Measurements from ENCODE around the gene TRIB2.
A peak's percentile ranks its signal among the peaks of the same experiment; 100 is the strongest.
"Not testable (repeated sequence)": the region's sequence is repeated elsewhere in the genome, so short reads cannot be mapped to it uniquely, and the experiment has no call there.

The TRIB2 gene

DNA sequence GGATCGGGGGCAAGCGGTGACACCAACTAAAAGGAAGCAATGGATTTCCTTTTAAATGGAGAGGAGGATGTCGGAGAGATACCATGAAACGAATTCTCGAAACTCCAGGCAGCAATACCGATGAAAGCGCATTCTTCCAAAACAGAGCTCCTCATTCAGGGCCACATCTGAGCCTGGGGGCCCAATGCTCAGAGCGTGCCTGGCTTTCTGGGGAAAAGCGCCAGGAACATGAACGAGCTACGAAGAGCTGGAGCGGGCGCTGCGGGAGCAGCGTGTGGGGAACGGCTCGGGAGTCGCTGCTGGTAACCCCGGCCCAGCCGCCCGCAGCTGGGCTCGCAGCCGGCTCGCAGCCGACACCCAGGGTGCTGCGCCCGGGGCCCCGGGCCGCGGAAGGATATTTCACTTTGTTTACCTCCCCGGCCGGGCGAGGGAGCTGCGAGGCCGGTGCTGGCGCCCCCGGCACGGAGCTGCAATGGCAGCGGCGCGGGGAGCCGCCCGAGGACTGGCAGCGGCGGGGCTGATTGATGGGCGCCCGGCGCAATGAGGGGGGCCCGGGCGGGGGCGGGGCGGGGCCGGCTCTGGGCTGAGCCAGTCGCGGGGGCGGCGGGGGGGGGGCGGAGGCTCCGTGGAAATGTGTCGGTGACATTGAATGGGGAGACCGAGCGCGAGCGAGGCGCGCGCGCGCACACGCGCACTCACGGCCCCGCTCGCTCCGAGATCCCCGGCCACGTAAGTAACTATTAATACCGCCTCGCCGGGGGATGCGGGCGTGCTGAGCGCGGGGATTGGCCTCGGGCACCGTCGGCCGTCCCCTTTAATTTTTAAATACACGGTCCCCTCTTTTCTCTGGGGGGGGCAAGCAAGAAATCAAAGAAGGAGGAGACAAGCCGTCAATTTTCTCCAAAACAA, at the start of gene TRIB2:
Gene TRIB2, plus strand, starts transcription at position 655 of the 909 bp plus-strand sequence. CDS start 1,372 bp downstream, outside the sequence.
- DNase-seq: peak; percentile 83

DNA sequence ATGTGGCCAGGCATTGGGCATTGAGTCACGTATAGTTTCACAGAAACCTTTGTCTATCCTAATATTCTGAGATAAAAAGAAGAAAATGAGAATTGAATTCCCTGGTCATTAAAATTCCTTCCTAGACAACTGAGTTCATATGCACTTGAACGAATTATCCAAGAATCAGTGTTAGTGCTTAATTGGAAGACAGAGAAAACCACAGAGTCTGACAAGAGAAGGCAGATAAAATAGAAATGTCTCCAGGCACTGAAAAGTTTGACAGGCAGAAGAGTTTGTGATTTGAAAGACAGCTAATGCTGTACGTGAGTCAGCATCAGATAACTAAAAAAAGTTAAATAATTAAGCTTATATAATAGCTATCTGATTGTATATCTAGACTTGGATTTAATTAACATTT, 47.7 kb upstream of the TRIB2 start:
- no peak for DNase-seq

DNA sequence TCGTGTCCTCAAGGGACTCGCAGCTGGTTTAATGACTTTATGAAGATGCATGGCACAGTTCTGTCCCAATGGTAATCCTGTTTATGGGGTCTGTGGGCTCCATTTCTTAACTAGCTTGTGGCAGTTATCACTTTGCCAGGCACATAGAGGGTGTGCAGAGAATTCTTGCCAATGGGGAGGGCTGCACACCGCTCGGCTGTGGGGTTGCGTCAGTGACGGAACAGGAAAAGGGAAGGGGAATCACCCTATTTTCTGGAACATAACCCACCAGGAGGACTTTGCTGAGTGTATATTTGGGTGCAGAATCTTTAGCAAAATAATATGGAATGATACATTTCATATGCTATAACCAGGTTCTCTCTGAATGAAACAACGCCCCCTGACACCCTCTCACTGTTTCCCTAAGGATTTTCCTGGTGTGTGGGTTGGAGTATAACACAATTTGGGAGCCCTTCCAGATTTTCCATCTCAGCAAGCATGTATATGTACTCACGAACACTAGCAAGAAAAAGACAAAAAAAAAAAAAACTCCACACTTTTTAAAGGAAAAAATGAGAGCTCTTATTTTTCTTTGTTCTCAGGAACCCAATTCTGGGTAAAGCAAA, 43.9 kb upstream of the TRIB2 start:
- no peak for DNase-seq

DNA sequence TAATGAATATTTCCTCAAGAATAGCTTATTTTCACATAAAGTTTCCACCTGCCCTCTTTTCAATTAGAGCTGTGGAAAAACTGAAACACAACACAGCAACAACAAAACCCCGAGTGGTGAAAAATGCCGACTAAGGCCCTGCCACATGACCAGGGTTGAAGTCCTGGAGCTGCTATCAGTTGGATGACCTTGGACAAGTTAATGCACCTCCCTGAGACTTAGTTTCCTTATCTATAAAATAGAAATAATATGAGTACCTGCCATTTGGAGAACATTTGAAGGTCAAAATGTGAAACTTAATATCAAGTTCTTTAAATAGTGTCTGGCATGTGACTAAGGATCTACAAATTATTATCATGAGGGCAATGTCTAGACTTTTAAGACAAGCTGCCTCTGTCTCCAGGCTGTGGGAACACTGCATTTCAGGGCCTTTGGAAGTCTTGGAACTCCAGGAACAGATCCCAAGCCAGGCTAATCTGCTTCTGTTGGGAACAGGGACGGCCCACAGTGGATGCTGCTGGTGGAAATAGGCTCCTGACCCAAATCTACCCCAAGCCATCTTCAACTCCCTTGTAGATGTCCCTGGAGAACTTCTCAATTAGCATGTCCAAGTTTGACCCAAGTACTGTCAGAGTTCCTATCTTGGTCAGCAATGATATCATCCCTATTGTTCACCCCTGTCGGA, 42.0 kb upstream of the TRIB2 start:
- DNase-seq: no peak

DNA sequence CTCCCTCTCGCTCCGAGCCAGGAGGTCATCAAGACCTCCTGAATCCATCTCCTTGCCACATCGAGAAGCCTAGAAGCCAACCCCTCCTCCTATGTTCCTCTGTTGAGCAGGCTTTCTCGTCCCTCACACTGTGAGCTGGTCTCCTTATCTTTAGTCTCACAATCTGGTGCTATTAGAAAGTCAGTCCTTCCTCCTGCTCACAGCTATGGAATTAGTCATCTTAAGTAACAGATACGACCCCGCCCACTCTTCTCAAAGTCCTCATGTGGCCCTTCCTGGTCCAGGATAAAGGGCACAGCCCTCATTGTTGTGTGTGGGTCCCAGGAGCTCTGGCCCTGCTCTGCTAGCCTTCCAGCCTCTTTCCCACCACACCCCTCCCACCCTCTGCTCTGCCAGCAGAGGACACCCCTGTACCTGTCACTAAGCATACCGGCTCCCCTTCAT, 41.4 kb upstream of the TRIB2 start:
- no peak for DNase-seq

DNA sequence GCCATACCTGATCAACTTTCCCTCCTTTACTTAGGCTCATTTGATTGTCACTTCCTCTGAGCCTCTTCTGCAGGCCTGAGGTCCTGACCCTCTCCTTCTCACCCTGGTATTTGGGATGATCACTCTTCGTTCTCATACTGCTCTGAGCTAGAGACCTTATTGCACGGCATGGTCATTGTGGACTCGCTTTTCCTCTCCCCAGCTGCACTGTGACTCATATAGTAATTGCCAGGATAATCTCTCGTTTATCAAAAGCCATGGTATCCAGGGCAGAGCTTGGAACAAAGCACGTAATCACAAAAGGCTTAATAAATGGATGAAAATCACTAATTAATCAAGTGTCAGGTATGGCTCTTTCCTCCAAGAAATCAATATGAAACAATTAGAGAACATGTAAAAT, 40.9 kb upstream of the TRIB2 start:
- no peak for DNase-seq

DNA sequence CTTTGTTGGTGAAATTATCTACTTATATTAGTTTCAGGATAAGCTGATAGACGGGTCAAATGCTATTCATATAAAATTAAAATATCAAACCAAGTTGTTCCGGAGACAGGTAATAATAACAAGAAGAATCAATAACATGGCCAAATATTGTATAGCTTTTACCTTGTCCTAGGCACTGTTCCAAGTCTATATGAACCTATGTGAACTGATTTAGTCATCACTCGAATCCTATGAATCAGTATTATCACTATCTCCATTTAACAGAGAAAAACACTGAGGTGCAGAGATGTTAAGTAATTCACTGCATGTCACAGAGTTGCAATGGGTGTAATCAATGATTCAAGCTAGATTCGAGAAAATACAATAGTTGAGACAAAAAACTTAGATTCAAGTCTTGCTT, 40.0 kb upstream of the TRIB2 start:
- DNase-seq: no peak

DNA sequence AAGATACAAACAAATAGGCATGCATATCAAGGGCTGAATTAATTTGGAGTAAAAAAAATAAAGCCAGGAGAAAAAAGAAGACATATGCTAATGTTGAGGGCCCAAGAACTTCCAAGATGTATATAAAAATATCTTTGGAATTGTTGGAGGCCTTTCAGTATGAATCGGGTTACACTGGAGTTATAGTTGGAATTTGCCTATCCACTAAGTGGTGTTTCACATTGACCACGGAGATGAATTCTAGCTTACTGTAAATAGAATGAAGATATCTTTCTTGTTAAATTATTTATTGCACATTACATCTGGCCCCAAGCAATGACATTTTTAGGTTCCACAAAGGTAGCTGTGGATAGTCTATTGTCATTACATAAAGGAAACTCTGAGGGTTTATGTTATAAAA, 38.5 kb upstream of the TRIB2 start:
- no peak for DNase-seq

DNA sequence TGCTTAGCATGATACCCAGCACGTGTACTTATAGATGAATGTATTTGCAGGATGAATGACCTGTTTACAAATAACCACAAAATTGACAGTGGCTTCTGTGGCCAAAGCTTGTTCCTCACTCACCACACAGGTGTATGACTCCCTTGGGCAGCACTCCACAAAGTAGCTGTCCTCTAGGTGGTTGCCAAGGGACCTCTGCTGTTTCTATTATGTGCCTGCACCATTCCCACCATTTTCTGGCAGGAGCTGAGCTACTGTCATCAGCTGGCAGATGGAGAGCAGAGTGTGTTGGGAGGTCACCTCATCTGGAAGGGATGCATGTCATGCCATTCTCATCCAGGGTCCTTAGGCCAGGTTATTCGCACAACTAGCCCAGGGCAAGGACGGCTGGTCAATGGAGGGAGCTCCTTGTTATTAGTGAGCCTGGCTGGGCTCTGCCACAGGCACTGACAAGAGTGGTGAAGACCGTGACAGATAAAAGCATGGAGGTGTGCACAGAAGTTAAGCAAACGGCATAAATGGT, 37.1 kb upstream of the TRIB2 start:
- DNase-seq: no peak

DNA sequence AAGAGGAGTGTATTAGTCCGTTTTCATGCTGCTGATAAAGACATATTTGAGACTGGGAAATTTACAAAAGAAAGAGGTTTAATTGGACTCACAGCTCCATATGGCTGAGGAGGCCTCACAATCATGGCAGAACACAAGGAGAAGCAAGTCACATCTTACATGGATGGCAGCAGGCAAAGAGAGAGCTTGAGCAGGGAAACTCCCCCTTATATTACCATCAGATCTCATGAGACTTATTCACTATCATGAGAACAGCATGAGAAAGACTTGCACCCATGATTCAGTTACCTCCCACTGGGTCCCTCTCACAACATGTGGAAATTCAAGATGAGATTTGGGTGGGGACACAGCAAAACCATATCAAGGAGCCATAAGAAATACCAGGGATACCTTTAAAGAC, 36.6 kb upstream of the TRIB2 start:
- not testable (repeated sequence) for DNase-seq

DNA sequence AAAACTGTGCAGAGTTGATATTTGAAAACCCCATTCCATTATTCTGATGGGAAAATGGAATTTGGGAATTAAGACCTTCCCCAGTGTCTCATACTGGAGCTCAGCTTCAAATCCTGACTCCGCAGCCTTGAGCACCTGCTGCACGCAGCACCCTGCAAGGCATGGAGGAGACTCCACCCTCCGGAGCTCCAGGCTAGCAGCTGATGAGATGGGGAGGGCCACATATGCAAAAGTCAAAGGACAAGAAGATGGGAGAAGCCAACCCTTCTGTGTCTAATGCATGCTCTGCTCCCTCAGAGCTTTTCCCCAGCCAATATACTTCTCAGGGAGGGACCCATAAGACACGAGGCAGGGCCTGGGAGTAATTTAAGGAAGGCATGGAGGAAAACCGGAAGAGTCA, 34.7 kb upstream of the TRIB2 start:
- no peak for DNase-seq

DNA sequence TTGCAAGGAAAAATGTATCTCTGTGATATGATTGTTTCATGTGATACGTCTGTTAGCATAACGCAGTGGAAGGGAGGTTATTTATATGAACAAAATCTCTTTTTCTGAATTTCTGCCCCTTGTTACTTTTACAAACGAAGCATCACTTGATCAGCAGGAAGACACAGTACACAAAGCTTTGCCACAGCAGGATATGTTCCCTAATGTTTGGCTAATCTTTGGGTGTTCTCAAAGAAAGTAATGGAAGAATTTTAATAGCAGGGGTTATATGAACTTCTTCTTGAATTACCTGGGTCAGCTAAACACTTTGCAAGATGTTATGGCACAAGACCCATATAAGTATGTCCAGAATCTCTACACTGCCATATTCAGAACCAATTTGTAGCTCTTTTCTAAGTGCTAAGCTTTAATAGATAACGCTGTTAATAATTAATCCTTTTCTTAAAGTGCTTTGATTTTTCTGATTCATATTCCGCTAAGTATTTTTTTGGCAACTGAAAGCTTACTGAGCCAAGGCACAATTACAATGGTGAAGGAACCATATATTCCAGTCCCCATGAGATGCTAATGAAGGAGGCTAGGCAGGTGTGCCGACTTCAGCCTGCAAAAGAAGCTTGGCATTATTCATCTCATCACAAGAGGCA, 33.2 kb upstream of the TRIB2 start:
- DNase-seq: no peak

DNA sequence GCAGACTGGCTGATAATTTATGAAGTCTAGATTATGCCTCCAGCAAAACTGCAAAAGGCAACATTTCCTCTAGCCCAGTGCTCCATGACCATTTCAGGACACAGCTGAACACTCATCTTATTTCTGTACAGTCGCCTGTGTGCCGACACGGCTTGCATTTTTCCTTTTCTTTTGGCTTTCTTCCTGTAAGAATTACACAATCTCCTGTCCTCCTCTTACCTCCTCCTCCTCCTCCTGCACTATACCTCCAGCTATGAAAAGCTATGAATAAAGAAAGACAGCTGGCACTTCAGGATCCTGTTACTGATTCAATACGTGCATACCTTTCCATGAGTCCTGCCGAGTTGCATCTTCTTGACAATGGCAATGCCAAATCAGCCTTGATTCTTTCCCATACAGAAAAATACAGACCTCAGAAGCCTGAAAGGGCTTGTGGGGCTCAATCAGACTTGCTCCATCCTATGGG, 32.2 kb upstream of the TRIB2 start:
- DNase-seq: no peak

DNA sequence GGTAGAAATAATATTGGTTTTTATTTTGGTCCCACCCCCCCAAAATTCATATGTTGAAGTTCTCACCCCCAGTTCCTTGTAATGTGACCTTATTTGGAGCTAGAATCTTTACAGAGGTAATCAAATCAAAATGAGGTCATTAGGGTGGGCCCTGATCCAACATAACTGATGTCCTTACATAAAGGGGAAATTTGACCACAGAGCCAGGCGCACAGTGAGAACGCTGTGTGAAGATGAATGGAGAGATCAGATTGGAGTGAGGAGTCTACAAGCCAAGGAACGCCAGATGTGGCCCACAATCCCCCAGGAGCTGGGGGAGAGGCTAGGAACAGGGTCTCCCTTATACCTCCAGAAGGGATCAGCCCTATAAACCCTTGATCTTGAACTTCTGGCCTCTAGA, 31.6 kb upstream of the TRIB2 start:
- no peak for DNase-seq

DNA sequence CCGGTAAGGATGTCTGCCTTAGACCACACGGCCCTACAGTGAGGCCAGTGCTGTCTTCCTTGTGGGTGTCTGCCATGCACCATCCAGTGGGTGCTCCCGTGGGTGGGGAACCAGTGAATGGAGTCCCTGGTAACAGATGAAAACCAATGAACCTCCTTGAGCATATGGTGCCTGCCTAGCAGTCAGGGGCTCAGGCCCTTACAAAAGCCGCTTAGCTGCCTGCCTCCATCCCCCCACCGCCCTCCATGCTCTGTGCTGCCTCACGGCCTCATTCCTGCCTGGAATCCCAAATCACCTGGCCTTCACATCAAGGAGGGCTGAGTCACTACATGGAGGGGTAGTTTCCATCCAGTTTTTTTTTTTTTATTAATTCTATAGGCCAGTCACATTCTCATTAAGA, 30.8 kb upstream of the TRIB2 start:
- no peak for DNase-seq

DNA sequence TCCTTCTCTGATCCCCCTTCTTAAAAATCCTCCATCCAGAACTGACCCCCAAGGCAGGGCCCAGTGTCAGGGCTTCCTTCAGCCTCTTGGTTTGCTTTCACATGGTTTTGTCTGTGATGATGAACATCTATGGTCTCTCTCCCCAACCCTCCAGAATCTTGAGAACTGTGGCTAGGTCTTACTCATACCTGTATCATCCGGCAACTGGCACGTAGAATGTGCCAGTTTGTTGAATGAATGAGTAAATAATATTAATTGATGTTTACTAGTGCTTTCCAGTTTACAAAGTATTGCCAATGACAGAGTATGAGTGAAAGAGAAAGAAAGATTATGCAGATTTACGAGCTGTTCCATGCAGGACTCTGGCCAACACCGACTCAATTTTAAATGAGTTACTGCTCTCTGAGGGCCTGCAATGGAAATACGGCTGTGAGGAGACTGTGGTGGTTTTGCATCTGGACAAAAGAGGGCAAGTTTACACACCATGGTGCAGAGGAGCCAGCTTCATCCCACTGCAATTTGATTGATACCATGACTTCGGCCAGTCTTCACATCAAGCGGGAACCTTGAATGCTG, 29.9 kb upstream of the TRIB2 start:
- no peak for DNase-seq

DNA sequence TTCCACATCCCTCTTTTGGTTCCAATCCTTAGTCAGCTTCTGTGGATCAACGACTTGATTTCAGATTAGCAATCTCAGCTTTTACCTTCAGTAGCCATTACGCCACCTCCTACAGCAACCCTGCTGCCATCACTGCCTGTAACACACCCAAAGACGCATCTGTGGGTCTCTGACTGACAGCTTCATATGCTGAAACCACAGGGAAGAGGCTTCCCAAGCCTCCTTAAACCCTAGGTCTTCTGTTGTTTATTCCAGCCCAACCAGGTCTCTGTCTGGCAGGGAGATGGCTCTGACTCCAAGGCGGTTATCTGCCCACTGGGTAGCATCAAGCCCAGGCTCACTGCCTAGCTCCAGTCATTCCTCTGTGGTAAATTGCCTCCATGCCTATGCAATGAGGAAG, 28.6 kb upstream of the TRIB2 start:
- DNase-seq: no peak

DNA sequence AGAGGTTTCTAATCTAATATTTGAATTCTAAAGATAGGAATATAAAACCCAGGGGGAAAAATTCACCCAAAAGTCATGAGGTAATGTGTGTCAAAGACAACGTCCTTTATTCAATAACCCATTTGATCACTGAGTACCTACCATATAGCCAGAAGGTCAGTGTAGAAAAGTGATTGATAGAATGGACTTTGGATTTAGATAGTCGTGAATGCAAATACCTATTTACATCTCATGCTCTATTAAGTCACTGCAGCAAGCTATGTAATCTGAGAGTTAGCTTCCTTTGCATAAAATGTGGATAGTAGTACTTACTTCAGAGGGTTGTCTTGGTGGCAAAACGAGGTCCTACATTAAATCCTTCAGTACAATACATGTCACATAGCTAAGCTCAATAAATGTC, 27.8 kb upstream of the TRIB2 start:
- no peak for DNase-seq

DNA sequence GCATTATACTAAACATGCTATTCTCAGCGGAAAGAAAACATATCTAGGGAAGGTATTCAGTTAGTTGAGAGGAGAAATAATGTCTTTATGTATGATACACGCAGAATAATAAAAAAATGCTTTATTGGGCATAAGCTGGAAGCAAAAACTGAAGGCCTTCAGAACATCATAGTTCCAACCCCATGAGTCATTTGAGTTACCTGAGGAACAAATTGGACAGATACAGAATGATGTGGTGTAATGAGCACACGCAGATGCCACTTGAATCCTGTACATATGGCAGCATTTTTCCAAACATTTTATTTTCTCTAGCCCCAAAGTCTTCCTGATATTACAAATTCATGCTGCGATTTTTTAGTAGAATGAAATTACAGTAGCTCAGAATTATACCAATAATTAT, 23.2 kb upstream of the TRIB2 start:
- DNase-seq: no peak

DNA sequence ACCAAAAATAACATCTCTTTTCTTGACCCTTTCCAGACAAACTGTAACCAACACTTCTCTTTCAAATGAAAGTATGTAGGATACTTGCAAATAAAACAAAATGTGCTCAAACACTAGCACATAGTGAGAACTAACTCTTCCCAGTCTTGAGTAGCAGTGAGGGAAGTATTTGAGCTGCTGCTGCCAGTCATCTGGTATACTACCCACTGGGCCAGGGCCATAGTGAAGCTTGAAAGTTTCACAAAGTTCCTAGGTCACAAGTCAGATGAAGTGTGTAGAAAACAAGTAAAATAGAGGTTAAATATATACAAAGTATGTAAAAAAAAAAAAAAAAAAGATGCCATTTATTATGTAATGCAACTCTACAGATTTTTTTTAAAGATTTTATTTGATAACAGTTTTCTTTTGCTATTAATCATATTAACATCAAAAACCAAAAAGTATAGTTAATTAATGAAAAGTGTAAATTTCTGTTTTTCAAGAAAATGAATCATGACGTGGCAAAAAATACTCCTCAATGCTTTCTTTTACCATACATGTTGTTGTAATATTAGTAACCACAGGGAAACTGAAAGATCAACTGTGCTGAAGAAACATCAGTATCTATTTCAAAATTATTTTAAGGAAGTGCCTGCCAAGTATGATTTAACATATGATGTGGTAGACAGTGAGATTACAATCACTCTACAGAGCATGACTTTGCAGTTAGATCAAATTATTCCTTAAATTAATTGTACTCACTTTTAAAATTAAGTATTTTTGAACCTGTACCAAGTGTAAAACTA, 21.6 kb upstream of the TRIB2 start:
- no peak for DNase-seq

DNA sequence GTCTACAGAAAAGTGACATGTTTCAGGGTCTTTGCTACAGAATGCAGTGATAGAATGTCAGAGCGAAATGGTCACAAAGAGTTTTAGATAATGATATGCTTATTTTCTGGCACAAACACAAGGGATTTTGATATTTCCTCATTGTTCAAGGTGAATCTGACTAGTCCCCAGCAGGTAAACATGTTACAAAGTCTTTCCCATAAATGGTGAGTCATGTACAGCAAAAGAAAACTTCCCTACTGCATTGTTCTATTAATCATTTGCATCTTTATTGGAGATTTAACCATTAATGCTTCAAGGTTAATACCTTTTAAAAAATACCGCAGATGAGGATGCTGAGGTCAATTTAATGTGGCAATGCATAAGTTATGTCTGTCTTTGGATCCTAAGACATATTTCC, 19.1 kb upstream of the TRIB2 start:
- DNase-seq: no peak

DNA sequence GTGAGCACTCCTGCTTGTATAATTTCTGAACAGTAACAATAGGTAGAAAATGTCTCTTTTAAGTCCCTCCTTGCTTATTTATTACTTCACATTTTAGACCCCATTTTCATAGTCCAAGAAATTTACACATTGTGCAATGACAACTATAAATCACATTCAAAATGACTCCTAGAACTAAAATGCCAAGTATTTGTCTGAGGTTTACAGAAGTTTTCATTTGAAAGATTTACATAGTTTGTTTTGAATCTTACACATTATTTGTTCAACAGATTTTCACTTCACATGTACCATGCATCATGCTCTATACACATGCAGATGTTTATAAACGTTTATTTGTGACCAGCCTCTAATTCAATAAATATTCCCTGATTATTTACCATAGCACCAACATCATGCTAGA, 15.7 kb upstream of the TRIB2 start:
- DNase-seq: no peak

All from stimulated activated CD8-positive, alpha-beta memory T cell treated with anti-CD3 and anti-CD28 coated beads, Interleukin-4, amount 100 ng/mL, for 48 hours (primary cell).